ENCODE results near the gene INPP5A. TPM values are rescaled to one million over a fixed set of nuclear protein-coding genes. Genes with fewer than 3 reads are reported as not detected.

The INPP5A gene
- total and polyA plus RNA-seq, 9 of the 15 experiments (the other 6 are each of a cell fraction or from before 2014, with no cell fraction given), result 0.66 to 11.6 (median 7.7) TPM

DNA sequence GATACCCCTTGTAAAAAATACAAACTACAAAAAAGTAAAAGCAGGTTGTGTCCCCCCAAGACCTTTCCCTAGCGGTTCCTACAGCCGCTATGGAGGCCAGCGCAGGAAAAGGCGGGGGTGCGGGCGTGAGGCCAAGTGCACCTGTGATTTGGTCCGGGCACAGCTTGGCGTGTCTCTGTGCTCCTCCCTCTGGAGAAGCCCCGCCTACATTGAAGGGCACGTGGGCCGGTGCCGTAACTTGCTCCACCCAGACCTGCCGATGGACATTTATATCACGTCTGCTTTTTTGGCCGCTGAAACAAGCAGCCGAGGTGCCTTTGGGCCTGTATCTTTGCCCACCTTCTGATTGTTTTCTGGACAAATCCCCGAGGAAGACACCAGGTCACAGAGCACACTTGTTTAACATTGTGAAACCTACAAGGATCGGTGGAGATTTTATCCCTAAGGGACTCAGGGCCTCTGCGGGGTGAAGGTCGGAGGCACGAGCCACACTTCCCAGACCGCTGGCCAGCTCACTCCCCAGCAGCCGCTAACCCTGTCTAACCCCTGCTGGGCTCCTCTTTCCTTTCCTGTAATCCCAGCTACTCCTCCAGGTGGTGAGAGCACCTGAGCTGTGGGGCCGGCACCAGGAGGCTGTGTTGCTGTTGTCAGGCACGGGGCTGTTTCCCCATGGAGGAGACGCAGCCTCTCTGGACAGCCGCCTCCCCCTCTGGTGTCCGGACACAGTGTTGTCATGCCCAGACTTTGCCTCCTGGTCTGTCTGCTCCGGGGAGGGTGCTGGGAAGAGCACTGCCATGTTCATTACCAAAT, 18.8 kb upstream of the INPP5A start (continued):
- TF ChIP-seq TFE3 (CRISPR knock-in tag; IDR thresholded peaks at IDR 0.05) (no peak), CBFA2T3 (IDR thresholded peaks at IDR 0.05) (no peak), RAD51 (IDR thresholded peaks at IDR 0.05; ENCODE audit: borderline replicate concordance, low read depth) (peak; percentile 79), E2F6 (IDR thresholded peaks at IDR 0.05; ENCODE audit: borderline replicate concordance in 1 of 2, extremely low read depth in 1 of 2, insufficient read depth in 1 of 2, insufficient read length in 1 of 2, low read depth in 1 of 2, low read length in 1 of 2, poor library complexity in 1 of 2, severe bottlenecking in 1 of 2) (peak in 1 of 2 experiments; percentile 23), NFYB (IDR thresholded peaks at IDR 0.05; ENCODE audit: extremely low read depth, insufficient read length) (no peak), HNRNPUL1 (IDR thresholded peaks at IDR 0.05; ENCODE audit: low read length) (no peak), MGA (IDR thresholded peaks at IDR 0.05) (peak; percentile 48)
- TF ChIP-seq, protein P1, sequence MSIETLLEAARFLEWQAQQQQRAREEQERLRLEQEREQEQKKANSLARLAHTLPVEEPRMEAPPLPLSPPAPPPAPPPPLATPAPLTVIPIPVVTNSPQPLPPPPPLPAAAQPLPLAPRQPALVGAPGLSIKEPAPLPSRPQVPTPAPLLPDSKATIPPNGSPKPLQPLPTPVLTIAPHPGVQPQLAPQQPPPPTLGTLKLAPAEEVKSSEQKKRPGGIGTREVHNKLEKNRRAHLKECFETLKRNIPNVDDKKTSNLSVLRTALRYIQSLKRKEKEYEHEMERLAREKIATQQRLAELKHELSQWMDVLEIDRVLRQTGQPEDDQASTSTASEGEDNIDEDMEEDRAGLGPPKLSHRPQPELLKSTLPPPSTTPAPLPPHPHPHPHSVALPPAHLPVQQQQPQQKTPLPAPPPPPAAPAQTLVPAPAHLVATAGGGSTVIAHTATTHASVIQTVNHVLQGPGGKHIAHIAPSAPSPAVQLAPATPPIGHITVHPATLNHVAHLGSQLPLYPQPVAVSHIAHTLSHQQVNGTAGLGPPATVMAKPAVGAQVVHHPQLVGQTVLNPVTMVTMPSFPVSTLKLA (conservative IDR thresholded peaks at IDR 0.05), result peak in 1 of 2 experiments; percentile 48; a peak in 1 of 4 replicates

Data from K562 (cell line).